Loucy (cell line): ENCODE results near the gene ZNF280B.

ENCODE experiments used
- CTCF ChIP-seq: fragments of 200-600 bp; sonication (generic); conservative IDR thresholded peaks from 2 replicates; pipeline ENCODE4 v1.5.1; 2014; ENCODE audit warnings: mild to moderate bottlenecking, antibody characterized with exemption, low read length
- EZH2phosphoT487 ChIP-seq: fragments of 200-600 bp; IDR thresholded peaks from 2 replicates; pipeline ENCODE4 v1.6.1; 2018; ENCODE audit warnings: antibody characterized with exemption, mild to moderate bottlenecking, moderate library complexity, borderline replicate concordance

GRCh38 chr22:22460060-22460459 is 48.5 kb downstream of the ZNF280B start:
- TF ChIP-seq CTCF (no peak), EZH2phosphoT487 (no peak)
